Measurements from ENCODE around the gene FKBP4. TPM values are rescaled to one million over a fixed set of nuclear protein-coding genes. Genes with fewer than 3 reads are reported as not detected.

Gene FKBP4
- total and polyA plus RNA-seq, 2 of the 13 experiments (the other 11 are each of a cell fraction or from before 2014, with no cell fraction given), result 25.7 to 66.1 TPM

- FAIRE-seq (no peak), DNase-seq (ENCODE audit: low spot score) (no peak), ATAC-seq (no peak)
- intact Hi-C loops (cut with micrococcal nuclease; ENCODE audit: unreplicated experiment), result no loop called here
- Histone ChIP-seq H3K4me1 (ENCODE audit: insufficient read depth, low read length) (no peaks in the 10 kb centered on the region), H3K27ac (ENCODE audit: extremely low read length, insufficient read depth, low read length) (no peak overlapping the region), H3K9me3 (ENCODE audit: low read length) (no peaks in the 10 kb centered on the region), H3K9ac (ENCODE audit: insufficient read depth, low read depth, low read length) (no peak overlapping the region), H3K79me2 (ENCODE audit: insufficient read depth, low read length) (no peaks in the 10 kb centered on the region), H3K27me3 (ENCODE audit: control insufficient read depth in 1 of 2, insufficient read depth in 2 of 2, low read length in 2 of 2) (no peaks in the 10 kb centered on the region), H4K20me1 (ENCODE audit: insufficient read depth, low read length) (no peaks in the 10 kb centered on the region), H2AFZ (ENCODE audit: low read length) (no peak overlapping the region), H3K4me3 (replicated peaks in 1 of 3; ENCODE audit: insufficient read depth in 1 of 3, low read depth in 2 of 3, low read length in 3 of 3) (no peak overlapping the region), H3K4me2 (ENCODE audit: low read depth, low read length) (no peak overlapping the region), H3K36me3 (replicated peaks in 1 of 2; ENCODE audit: control insufficient read depth in 1 of 2, insufficient read depth in 2 of 2, low read length in 2 of 2) (no peaks in the 10 kb centered on the region; a peak in 2 of 5 replicates)
- POLR2A ChIA-PET, result interaction anchor here (1.6 kb wide), 1 partner anchor 14 kb away, joined by 3 read pairs; no protein-coding TSS in a partner anchor
- in situ Hi-C loops (cut with HindIII; ENCODE audit: extremely low pct_ligation_motif_present, low pct_unique_long_range_greater_than_20kb), result no loop called here
- TF ChIP-seq ZFP91 (CRISPR knock-in tag; IDR thresholded peaks at IDR 0.05; ENCODE audit: borderline replicate concordance) (no peak), LCORL (IDR thresholded peaks at IDR 0.05) (0 out of 2 replicates have a peak, but pooled peaks have one; percentile 40), LCORL (CRISPR knock-in tag; IDR thresholded peaks at IDR 0.05) (no peak), CCAR2 (optimal IDR thresholded peaks at IDR 0.05; ENCODE audit: low read depth, low read length) (no peak), PHF8 (CRISPR knock-in tag; IDR thresholded peaks at IDR 0.05) (no peak), RBFOX2 (IDR thresholded peaks at IDR 0.05; ENCODE audit: low read depth, low read length) (no peak), ZNF205 (CRISPR knock-in tag; IDR thresholded peaks at IDR 0.05) (no peak), TBP (CRISPR knock-in tag; IDR thresholded peaks at IDR 0.05) (no peak)
- WGBS (ENCODE audit: low lambda C conversion rate), result 81% methylated on average over 4 of the region's 4 CpGs
- no TSS peak for BruUV-seq (replicated peaks)
- CTCF ChIA-PET (ENCODE audit: low intra/inter-chr PET ratio, low total read pairs), result no interaction called here
Observed at GRCh38 chr12:2835691-2836403, 41.1 kb downstream of the FKBP4 start.

Measured in HepG2 (cell line).